SU-DHL-6 (cell line): ENCODE data around the gene TMCC1.
"Not testable (repeated sequence)": the region's sequence is repeated elsewhere in the genome, so short reads cannot be mapped to it uniquely, and the experiment has no call there.

Experiments used
- CTCF ChIP-seq: fragments of 200-600 bp; sonication (generic); IDR thresholded peaks from one replicate; pipeline ENCODE4 v1.5.1; 2017; ENCODE audit warnings: antibody characterized with exemption, mild to moderate bottlenecking, low read length, moderate library complexity; ENCODE audit not compliant: insufficient read depth, poor library complexity, severe bottlenecking
- EZH2phosphoT487 ChIP-seq: fragments of 200-600 bp; sonication (generic), shearing (Covaris generic); conservative IDR thresholded peaks from 2 replicates; pipeline ENCODE4 v1.6.1; 2018; ENCODE audit warnings: mild to moderate bottlenecking, antibody characterized with exemption, low read length, moderate library complexity, mixed read lengths

- TF ChIP-seq CTCF, EZH2phosphoT487: not testable (repeated sequence)
These were observed 61.6 kb downstream of the TMCC1 start for GRCh38 chr3:129831942-129832341.
